Nephron progenitor cell (in vitro differentiated cells): ENCODE data around the gene IGSF9B.
A peak's percentile ranks its signal among the peaks of the same experiment; 100 is the strongest.

ENCODE experiments used
- DNase-seq: peaks from one replicate; pipeline ENCODE4 v3.0.0; 2021
- H3K27ac Mint-ChIP-seq: 2 replicates; pipeline ENCODE4 v1.8.0; 2021; ENCODE audit warnings: mild to moderate bottlenecking, moderate library complexity, mixed read lengths
- H3K27me3 Mint-ChIP-seq: 2 replicates; pipeline ENCODE4 v1.8.0; 2021; ENCODE audit warnings: mild to moderate bottlenecking, low read depth, mixed read lengths; ENCODE audit not compliant: poor library complexity
- H3K36me3 Mint-ChIP-seq: 2 replicates; pipeline ENCODE4 v1.8.0; 2021; ENCODE audit warnings: low read depth, mixed read lengths
- H3K4me1 Mint-ChIP-seq: 2 replicates; pipeline ENCODE4 v1.8.0; 2021; ENCODE audit warnings: mixed read lengths
- H3K4me3 Mint-ChIP-seq: 2 replicates; pipeline ENCODE4 v1.8.0; 2021; ENCODE audit warnings: mild to moderate bottlenecking, moderate library complexity, mixed read lengths
- H3K9me3 Mint-ChIP-seq: 2 replicates; pipeline ENCODE4 v1.8.0; 2021; ENCODE audit warnings: mild to moderate bottlenecking, moderate library complexity, mixed read lengths
- CTCF ChIP-seq: fragments of 200-600 bp; sonication (generic); IDR thresholded peaks from 2 replicates; pipeline ENCODE4 v1.5.0; 2021; ENCODE audit warnings: antibody characterized with exemption

Gene IGSF9B

GRCh38 chr11:133940034-133940433 is 16.7 kb downstream of the IGSF9B start:
- peaks cover 9% of the 10 kb centered on the region for H3K27me3 Mint-ChIP-seq
- no peak overlapping the region for H3K27ac Mint-ChIP-seq
- peaks cover 41% of the 10 kb centered on the region for H3K4me1 Mint-ChIP-seq
- H3K4me3 Mint-ChIP-seq, result no peak overlapping the region
- no peak for TF ChIP-seq CTCF
- H3K36me3 Mint-ChIP-seq, result peaks cover 23% of the 10 kb centered on the region
- H3K9me3 Mint-ChIP-seq, result peaks cover 6% of the 10 kb centered on the region
- no peak for DNase-seq

GRCh38 chr11:133939558-133939957 is 17.2 kb downstream of the IGSF9B start:
- Mint-ChIP-seq H3K9me3 (peaks cover 6% of the 10 kb centered on the region), H3K36me3 (peaks cover 27% of the 10 kb centered on the region), H3K27me3 (peaks cover 9% of the 10 kb centered on the region), H3K27ac (no peak overlapping the region), H3K4me1 (peaks cover 44% of the 10 kb centered on the region), H3K4me3 (no peak overlapping the region)
- no peak for DNase-seq
- TF ChIP-seq CTCF, result no peak

- Mint-ChIP-seq H3K4me1 (peaks cover 58% of the 10 kb centered on the region), H3K4me3 (no peak overlapping the region), H3K9me3 (peaks cover 6% of the 10 kb centered on the region), H3K27ac (no peak overlapping the region), H3K36me3 (peaks cover 32% of the 10 kb centered on the region), H3K27me3 (peaks cover 6% of the 10 kb centered on the region)
- no peak for DNase-seq
- TF ChIP-seq CTCF, result no peak
Measured at GRCh38 chr11:133938166-133938565, 18.6 kb downstream of the IGSF9B start.

GRCh38 chr11:133937468-133937867 is 19.3 kb downstream of the IGSF9B start:
- DNase-seq, result no peak
- H3K9me3 Mint-ChIP-seq, result peaks cover 6% of the 10 kb centered on the region
- H3K27ac Mint-ChIP-seq, result no peak overlapping the region
- TF ChIP-seq CTCF, result no peak
- peaks cover 56% of the 10 kb centered on the region for H3K4me1 Mint-ChIP-seq
- no peak overlapping the region for H3K4me3 Mint-ChIP-seq
- H3K36me3 Mint-ChIP-seq, result peaks cover 32% of the 10 kb centered on the region
- peaks cover 8% of the 10 kb centered on the region for H3K27me3 Mint-ChIP-seq

DNA sequence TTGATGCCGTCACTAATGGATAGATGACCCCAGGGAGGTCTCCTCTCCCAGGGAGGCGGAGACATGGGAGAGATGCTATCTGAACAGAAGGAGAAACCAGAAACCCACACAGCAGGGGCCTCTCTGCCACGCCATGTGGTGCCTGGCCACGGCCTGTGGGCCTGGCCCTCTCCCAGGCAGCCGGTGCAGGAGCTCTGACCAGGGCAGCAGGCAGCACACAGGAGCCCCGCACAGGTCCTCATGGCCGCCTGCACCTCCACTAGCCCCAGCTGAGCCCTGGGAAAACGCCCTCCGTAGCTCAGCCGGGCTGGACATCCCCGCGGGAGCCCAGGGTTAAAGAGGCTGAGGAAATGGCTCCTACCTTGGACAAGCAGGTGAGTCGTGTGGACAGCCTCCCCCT is 19.8 kb downstream of the IGSF9B start:
- Mint-ChIP-seq H3K9me3 (peaks cover 6% of the 10 kb centered on the region), H3K27ac (peak overlapping the region; percentile 42), H3K4me3 (no peak overlapping the region), H3K36me3 (peaks cover 32% of the 10 kb centered on the region), H3K27me3 (peaks cover 8% of the 10 kb centered on the region), H3K4me1 (peaks cover 55% of the 10 kb centered on the region)
- no peak for DNase-seq
- no peak for TF ChIP-seq CTCF

DNA sequence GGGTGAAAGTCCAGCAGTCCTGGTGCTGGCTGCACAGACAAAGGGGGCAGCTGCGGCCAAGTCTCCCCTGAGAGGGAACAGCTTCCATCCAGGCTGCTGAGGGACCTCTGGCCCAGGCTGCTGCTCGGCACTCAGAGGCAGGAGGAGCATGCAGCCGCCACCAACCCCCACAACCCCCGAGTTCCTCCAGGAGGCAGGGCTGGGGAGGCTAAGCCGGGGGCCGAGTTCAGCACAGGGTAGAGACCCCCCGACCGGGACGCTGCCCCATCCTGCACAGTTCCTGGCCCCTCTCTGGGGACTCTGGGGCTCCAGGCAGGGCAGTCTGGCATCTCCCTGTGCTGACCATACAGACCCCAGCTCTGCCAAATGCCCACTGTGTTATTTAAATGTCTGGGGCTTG is 20.2 kb downstream of the IGSF9B start:
- H3K27me3 Mint-ChIP-seq, result peaks cover 8% of the 10 kb centered on the region
- no peak overlapping the region for H3K4me3 Mint-ChIP-seq
- peak overlapping the region; percentile 88 for H3K27ac Mint-ChIP-seq
- DNase-seq, result no peak
- H3K4me1 Mint-ChIP-seq, result peaks cover 55% of the 10 kb centered on the region
- H3K36me3 Mint-ChIP-seq, result peaks cover 32% of the 10 kb centered on the region
- TF ChIP-seq CTCF, result no peak
- H3K9me3 Mint-ChIP-seq, result peaks cover 6% of the 10 kb centered on the region
